HCT116 (cell line): ENCODE results near the gene PDLIM5. TPM values are rescaled to one million over a fixed set of nuclear protein-coding genes. Genes with fewer than 3 reads are reported as not detected.
"Not testable (repeated sequence)": the region's sequence is repeated elsewhere in the genome, so short reads cannot be mapped to it uniquely, and the experiment has no call there.

ENCODE experiments used
- ATAC-seq: fragments of 200-7000 bp; cut with Tn5 transposase; 2 replicates; pipeline ENCODE4 v1.9.1; 2020; ENCODE audit warnings: mild to moderate bottlenecking, moderate library complexity
- BruUV-seq: library from RNA; stranded (reverse); fragments of 400-500 nt; replicated peaks from 2 replicates; lab custom pipeline; 2021; lab: Mats Ljungman, UMichigan
- CTCF ChIA-PET: fragments of 300-600 bp; sonication (Branson Sonifier 250); formaldehyde crosslinking; loops from one replicate; lab custom pipeline; 2021; ENCODE audit warnings: antibody characterized with exemption; lab: Charles Lee
- POLR2A ChIA-PET: fragments of 300-600, 350-600 bp; sonication (Branson Sonifier 250); formaldehyde crosslinking; loops from one replicate; lab custom pipeline; 2021; ENCODE audit warnings: antibody characterized with exemption; lab: Charles Lee
- RAD21 ChIA-PET, 2 experiments: fragments of 300-600 bp; sonication (Branson Sonifier 250); formaldehyde crosslinking; loops; one replicate each; lab custom pipeline; 2023; ENCODE audit warnings: low total read pairs in 2 of 2; ENCODE audit not compliant: uncharacterized antibody in 2 of 2, unreplicated experiment in 2 of 2, low non-redundant PET in 1 of 2; lab: Charles Lee
- DNase-seq: peaks from one replicate; pipeline ENCODE4 v3.0.0-alpha.2; 2010; ENCODE audit warnings: low read depth, low spot score
- H2AFZ ChIP-seq: fragments of 200-600 bp; shearing (Covaris generic), sonication (generic); 2 replicates; pipeline ENCODE4 v1.6.1; 2017; ENCODE audit warnings: low read depth, mixed run types, mixed read lengths, antibody characterized with exemption, low read length; ENCODE audit not compliant: poor library complexity, severe bottlenecking
- H3K27ac ChIP-seq: 2 replicates; pipeline ENCODE4 v1.5.1; 2012; ENCODE audit warnings: low read depth, low read length
- H3K27me3 ChIP-seq: fragments of 200-600 bp; sonication (generic); 2 replicates; pipeline ENCODE4 v1.6.1; 2016; ENCODE audit warnings: mixed run types, low read length, mixed read lengths; ENCODE audit not compliant: insufficient read depth
- H3K36me3 ChIP-seq, 2 experiments: fragments of 200-500 bp in 1 of 2; fragments of 200-600 bp in 1 of 2; sonication (Bioruptor generic) in 1 of 2; sonication (generic) in 1 of 2; 2 replicates each; pipeline versions ENCODE4 v1.5.1 to v1.6.1; 2014 to 2016; ENCODE audit warnings: low read length in 2 of 2, inconsistent platforms in 1 of 2, mixed read lengths in 1 of 2, mixed run types in 1 of 2; ENCODE audit not compliant: insufficient read depth in 2 of 2, control insufficient read depth in 1 of 2
- H3K4me1 ChIP-seq, 2 experiments: fragments of 200-600 bp in 1 of 2; sonication (generic) in 1 of 2; 2 replicates each; pipeline versions ENCODE4 v1.5.1 to v1.6.1; 2012 to 2017; ENCODE audit warnings: low read length in 2 of 2, inconsistent platforms in 1 of 2, mild to moderate bottlenecking in 1 of 2, mixed read lengths in 1 of 2, mixed run types in 1 of 2, moderate library complexity in 1 of 2; ENCODE audit not compliant: insufficient read depth in 2 of 2, control insufficient read depth in 1 of 2
- H3K4me2 ChIP-seq: fragments of 200-600 bp; sonication (generic); 2 replicates; pipeline ENCODE4 v1.6.1; 2017; ENCODE audit warnings: mixed run types, low read length, mixed read lengths
- H3K4me3 ChIP-seq, 2 experiments: fragments of 200-600 bp in 1 of 2; sonication (generic) in 1 of 2; replicated peaks in 1 of 2; 2 replicates each; pipeline ENCODE4 v1.5.1; 2011 to 2016; ENCODE audit warnings: low read length in 2 of 2, control low read depth in 1 of 2, low read depth in 1 of 2, mild to moderate bottlenecking in 1 of 2, mixed read lengths in 1 of 2, mixed run types in 1 of 2
- H3K79me2 ChIP-seq: fragments of 200-600 bp; sonication (generic); 2 replicates; pipeline ENCODE4 v1.6.1; 2017; ENCODE audit warnings: mild to moderate bottlenecking, mixed run types, low read length, moderate library complexity, mixed read lengths; ENCODE audit not compliant: insufficient read depth
- H3K9ac ChIP-seq: fragments of 200-600 bp; sonication (generic); 2 replicates; pipeline ENCODE4 v1.6.1; 2016; ENCODE audit warnings: low read length, mixed read lengths
- H3K9me2 ChIP-seq: fragments of 200-600 bp; sonication (generic), shearing (Covaris generic); 2 replicates; pipeline ENCODE4 v1.6.1; 2017; ENCODE audit warnings: mixed run types, mild to moderate bottlenecking, moderate library complexity; ENCODE audit not compliant: insufficient read depth
- H3K9me3 ChIP-seq, 2 experiments: fragments of 200-500 bp in 1 of 2; fragments of 200-600 bp in 1 of 2; sonication (Bioruptor generic) in 1 of 2; sonication (generic) in 1 of 2; 2 replicates each; pipeline ENCODE4 v1.6.1; 2014 to 2017; ENCODE audit warnings: low read length in 2 of 2, mixed read lengths in 2 of 2, inconsistent platforms in 1 of 2, low read depth in 1 of 2, mild to moderate bottlenecking in 1 of 2, mixed run types in 1 of 2, moderate library complexity in 1 of 2; ENCODE audit not compliant: control insufficient read depth in 1 of 2, insufficient read depth in 1 of 2
- H4K20me1 ChIP-seq: fragments of 200-600 bp; sonication (generic), shearing (Covaris generic); 2 replicates; pipeline ENCODE4 v1.6.1; 2017; ENCODE audit warnings: mixed run types, mild to moderate bottlenecking, moderate library complexity; ENCODE audit not compliant: insufficient read depth
- CBX3 ChIP-seq: IDR thresholded peaks from 2 replicates; pipeline ENCODE4 v1.6.1; 2012; ENCODE audit warnings: low read depth
- CEBPB ChIP-seq: IDR thresholded peaks from 2 replicates; pipeline ENCODE4 v1.6.1; 2012; ENCODE audit warnings: low read depth
- EGR1 ChIP-seq: IDR thresholded peaks from 2 replicates; pipeline ENCODE4 v1.6.1; 2012; ENCODE audit warnings: low read depth
- FOSL1 ChIP-seq: IDR thresholded peaks from 2 replicates; pipeline ENCODE4 v1.6.1; 2012; ENCODE audit warnings: low read depth
- JUND ChIP-seq: IDR thresholded peaks from 2 replicates; pipeline ENCODE4 v1.6.1; 2012
- POLR2A ChIP-seq: IDR thresholded peaks from 2 replicates; pipeline ENCODE4 v1.7.0; 2011; ENCODE audit warnings: borderline replicate concordance; ENCODE audit not compliant: insufficient read depth, insufficient read length; ENCODE audit errors: extremely low read depth
- POLR2AphosphoS5 ChIP-seq: IDR thresholded peaks from 2 replicates; pipeline ENCODE4 v1.6.1; 2011; ENCODE audit warnings: mild to moderate bottlenecking, low read depth, low read length, moderate library complexity
- RAD21 ChIP-seq: IDR thresholded peaks from 2 replicates; pipeline ENCODE4 v1.6.1; 2012; ENCODE audit warnings: low read depth, mild to moderate bottlenecking
- SIN3A ChIP-seq: IDR thresholded peaks from 2 replicates; pipeline ENCODE4 v1.6.1; 2012; ENCODE audit warnings: low read depth
- SRF ChIP-seq: IDR thresholded peaks from 2 replicates; pipeline ENCODE4 v1.6.1; 2012; ENCODE audit warnings: low read depth
- TCF7L2 ChIP-seq: IDR thresholded peaks from 2 replicates; pipeline ENCODE4 v1.7.0; 2011; ENCODE audit warnings: borderline replicate concordance, inconsistent platforms; ENCODE audit not compliant: insufficient read depth, insufficient read length; ENCODE audit errors: extremely low read depth
- ZFX ChIP-seq: fragments of 450-650 bp; IDR thresholded peaks from 2 replicates; pipeline ENCODE4 v1.6.1; 2017
- ZNF274 ChIP-seq: fragments of 200-500 bp; sonication (Bioruptor generic); IDR thresholded peaks from 2 replicates; pipeline ENCODE4 v1.6.1; 2014; ENCODE audit warnings: mild to moderate bottlenecking, low read depth, low read length, inconsistent platforms
- intact Hi-C: fragments of 100-400 bp; cut with micrococcal nuclease; formaldehyde crosslinking; loops from 2 replicates; pipeline ENCODE4 v1.10.0; 2022
- total RNA-seq: library from RNA; stranded (reverse); gene quantifications from one replicate; pipeline ENCODE4 v1.2.1, GENCODE V29; 2021; ENCODE audit not compliant: unreplicated experiment
- TF ChIP-seq, protein P1 (sequence below): IDR thresholded peaks from 2 replicates; pipeline ENCODE4 v1.6.1; 2012
- TF ChIP-seq, protein P2 (sequence below), 3 experiments: fragments of 200-600 bp in 1 of 3; sonication (generic) in 1 of 3; IDR thresholded peaks in 2 of 3; conservative IDR thresholded peaks in 1 of 3; 2 replicates each; pipeline ENCODE4 v1.5.1; 2012 to 2017; ENCODE audit warnings: low read depth in 2 of 3, low read length in 2 of 3, antibody characterized with exemption in 1 of 3, borderline replicate concordance in 1 of 3, control low read depth in 1 of 3, mild to moderate bottlenecking in 1 of 3, mixed read lengths in 1 of 3, mixed run types in 1 of 3, moderate library complexity in 1 of 3; ENCODE audit not compliant: insufficient read depth in 1 of 3

PDLIM5 gene
- total RNA-seq, 1 experiment from 2014 or later: 130 TPM

DNA sequence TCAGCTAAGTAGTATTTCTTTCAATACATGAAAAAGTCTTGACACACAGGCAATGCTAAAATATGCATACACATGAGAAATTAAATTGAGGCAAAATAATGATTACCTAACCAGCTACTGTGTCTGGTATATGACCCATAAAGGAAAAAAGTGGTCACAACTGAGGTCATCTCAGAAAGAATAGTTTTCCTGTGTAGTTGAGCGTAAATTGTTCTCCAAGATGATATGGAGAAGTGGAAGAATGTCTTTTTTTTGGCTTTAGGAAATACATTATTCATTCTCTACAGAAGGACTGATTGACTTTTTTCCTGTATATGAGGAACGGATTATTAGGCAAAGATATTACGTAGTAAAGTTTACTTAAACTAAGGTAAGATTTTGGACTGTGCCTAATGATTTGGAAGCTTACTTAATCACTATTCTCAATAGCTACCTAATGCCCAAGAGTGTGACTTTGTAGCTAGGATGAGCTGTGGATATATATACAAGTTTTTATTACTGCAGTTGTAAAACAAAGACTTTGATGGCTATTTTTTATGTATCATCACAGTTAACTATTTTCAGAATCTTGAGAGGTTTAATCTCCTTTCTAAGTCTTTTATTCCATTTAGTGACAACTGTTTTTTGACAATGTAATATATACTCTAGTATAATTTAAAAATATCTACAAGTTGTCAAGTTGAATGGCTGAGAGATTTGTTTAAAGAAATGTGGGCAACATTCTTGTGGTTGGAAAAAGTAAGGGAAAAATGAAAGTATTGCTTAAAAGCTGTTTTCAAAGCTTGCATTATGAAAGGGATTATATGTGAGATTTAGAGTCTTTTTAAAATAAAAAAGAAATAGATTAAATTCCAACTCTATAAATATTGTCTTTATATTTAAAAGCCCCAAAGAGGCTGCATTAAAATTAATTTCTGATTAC, 100.2 kb downstream of the PDLIM5 start:
- ChIA-PET CTCF (no interaction called here), POLR2A (no interaction called here), RAD21 (interaction anchor here in 1 of 2 experiments (0.5 kb wide), 1 partner anchor 114 kb away, joined by 3 read pairs; no protein-coding TSS in a partner anchor)
- Histone ChIP-seq H3K27ac (no peak overlapping the region), H3K79me2 (peaks cover 8% of the 10 kb centered on the region; the same call in 1 of the 2 replicates), H3K4me1 (peaks cover 36 to 38% of the 10 kb centered on the region in 2 experiments), H3K9me3 (no peaks in the 10 kb centered on the region), H4K20me1 (no peaks in the 10 kb centered on the region), H3K9ac (no peak overlapping the region), H3K36me3 (peaks cover 0 to 7% of the 10 kb centered on the region in 2 experiments; a peak in 1 of 4 replicates), H3K4me3 (no peak overlapping the region), H3K27me3 (no peaks in the 10 kb centered on the region), H2AFZ (no peak overlapping the region), H3K9me2 (no peaks in the 10 kb centered on the region), H3K4me2 (no peak overlapping the region)
- no peak for ATAC-seq
- BruUV-seq: no TSS peak
- TF ChIP-seq, protein P1, sequence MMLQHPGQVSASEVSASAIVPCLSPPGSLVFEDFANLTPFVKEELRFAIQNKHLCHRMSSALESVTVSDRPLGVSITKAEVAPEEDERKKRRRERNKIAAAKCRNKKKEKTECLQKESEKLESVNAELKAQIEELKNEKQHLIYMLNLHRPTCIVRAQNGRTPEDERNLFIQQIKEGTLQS: no peak
- TF ChIP-seq ZFX (no peak), CEBPB (no peak), CBX3 (no peak), SIN3A (no peak), JUND (no peak), SRF (no peak), ZNF274 (no peak), POLR2A (no peak), RAD21 (no peak), POLR2AphosphoS5 (no peak), TCF7L2 (no peak), FOSL1 (no peak), EGR1 (no peak)
- TF ChIP-seq, protein P2, sequence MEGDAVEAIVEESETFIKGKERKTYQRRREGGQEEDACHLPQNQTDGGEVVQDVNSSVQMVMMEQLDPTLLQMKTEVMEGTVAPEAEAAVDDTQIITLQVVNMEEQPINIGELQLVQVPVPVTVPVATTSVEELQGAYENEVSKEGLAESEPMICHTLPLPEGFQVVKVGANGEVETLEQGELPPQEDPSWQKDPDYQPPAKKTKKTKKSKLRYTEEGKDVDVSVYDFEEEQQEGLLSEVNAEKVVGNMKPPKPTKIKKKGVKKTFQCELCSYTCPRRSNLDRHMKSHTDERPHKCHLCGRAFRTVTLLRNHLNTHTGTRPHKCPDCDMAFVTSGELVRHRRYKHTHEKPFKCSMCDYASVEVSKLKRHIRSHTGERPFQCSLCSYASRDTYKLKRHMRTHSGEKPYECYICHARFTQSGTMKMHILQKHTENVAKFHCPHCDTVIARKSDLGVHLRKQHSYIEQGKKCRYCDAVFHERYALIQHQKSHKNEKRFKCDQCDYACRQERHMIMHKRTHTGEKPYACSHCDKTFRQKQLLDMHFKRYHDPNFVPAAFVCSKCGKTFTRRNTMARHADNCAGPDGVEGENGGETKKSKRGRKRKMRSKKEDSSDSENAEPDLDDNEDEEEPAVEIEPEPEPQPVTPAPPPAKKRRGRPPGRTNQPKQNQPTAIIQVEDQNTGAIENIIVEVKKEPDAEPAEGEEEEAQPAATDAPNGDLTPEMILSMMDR (IDR thresholded peaks at IDR 0.05 in 2 of 3, conservative IDR thresholded peaks at IDR 0.05 in 1 of 3; ENCODE audit: borderline replicate concordance in 1 of 3, insufficient read depth in 1 of 3, low read depth in 2 of 3, low read length in 2 of 3): no peak
- DNase-seq: no peak
- intact Hi-C loops: no loop called here

DNA sequence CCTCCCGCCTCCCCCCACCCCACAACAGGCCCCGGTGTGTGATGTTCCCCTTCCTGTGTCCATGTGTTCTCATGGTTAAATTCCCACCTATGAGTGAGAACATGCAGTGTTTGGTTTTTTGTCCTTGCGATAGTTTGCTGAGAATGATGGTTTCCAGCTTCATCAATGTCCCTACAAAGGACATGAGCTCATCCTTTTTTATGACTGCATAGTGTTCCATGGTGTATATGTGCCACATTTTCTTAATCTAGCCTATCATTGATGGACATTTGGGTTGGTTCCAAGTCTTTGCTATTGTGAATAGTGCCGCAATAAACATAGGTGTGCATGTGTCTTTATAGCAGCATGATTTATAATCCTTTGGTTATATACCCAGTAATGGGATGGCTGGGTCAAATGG, 104.3 kb downstream of the PDLIM5 start:
- H4K20me1 ChIP-seq, CTCF ChIA-PET: not testable (repeated sequence)

More for the DNA sequence above, 104.3 kb downstream of the PDLIM5 start:
- POLR2A ChIA-PET, H3K27me3 ChIP-seq, H3K9me3 ChIP-seq, DNase-seq, H3K4me2 ChIP-seq, BruUV-seq, H2AFZ ChIP-seq, intact Hi-C loops, RAD21 ChIA-PET, H3K9ac ChIP-seq, H3K4me3 ChIP-seq, H3K27ac ChIP-seq, H3K36me3 ChIP-seq, ATAC-seq, H3K9me2 ChIP-seq: not testable (repeated sequence)
- Histone ChIP-seq H3K79me2 (peaks cover 11% of the 10 kb centered on the region), H3K4me1 (peaks cover 32 to 33% of the 10 kb centered on the region in 2 experiments; a peak in 3 of 4 replicates)
